RWPE2 (cell line): ENCODE measurements around the gene CALML5.

Source experiments
- ATAC-seq: fragments of 200-7000 bp; cut with Tn5 transposase; 3 replicates; pipeline ENCODE4 v1.9.1; 2021; ENCODE audit warnings: low read depth
- DNase-seq: peaks from one replicate; pipeline ENCODE4 v3.0.0-alpha.2; 2020; ENCODE audit warnings: low spot score
- H3K27ac ChIP-seq: fragments of 450-650 bp; 2 replicates; pipeline ENCODE4 v1.5.1; 2017; ENCODE audit warnings: mild to moderate bottlenecking; ENCODE audit not compliant: poor library complexity, severe bottlenecking
- H3K27me3 ChIP-seq: fragments of 250-450 bp; sonication (Bioruptor Pico); 2 replicates; pipeline ENCODE4 v1.5.1; 2021; ENCODE audit warnings: mild to moderate bottlenecking, moderate library complexity; ENCODE audit not compliant: insufficient read depth, poor library complexity, severe bottlenecking
- H3K36me3 ChIP-seq: fragments of 250-450 bp; sonication (Bioruptor Pico); 2 replicates; pipeline ENCODE4 v1.5.1; 2020; ENCODE audit warnings: low read depth, mild to moderate bottlenecking, moderate library complexity
- H3K4me1 ChIP-seq: fragments of 250-450 bp; sonication (Bioruptor Pico); 2 replicates; pipeline ENCODE4 v1.5.1; 2021; ENCODE audit warnings: mild to moderate bottlenecking, moderate library complexity; ENCODE audit not compliant: insufficient read depth, poor library complexity, severe bottlenecking
- H3K4me3 ChIP-seq: fragments of 250-450 bp; sonication (Bioruptor Pico); 2 replicates; pipeline ENCODE4 v1.5.1; 2021; ENCODE audit warnings: mild to moderate bottlenecking, moderate library complexity; ENCODE audit not compliant: severe bottlenecking
- H3K9me3 ChIP-seq: fragments of 250-450 bp; sonication (Bioruptor Pico); 2 replicates; pipeline ENCODE4 v1.5.1; 2021; ENCODE audit warnings: mild to moderate bottlenecking, moderate library complexity; ENCODE audit not compliant: severe bottlenecking
- CTCF ChIP-seq: fragments of 450-650 bp; IDR thresholded peaks from one replicate; pipeline ENCODE4 v1.5.1; 2017; ENCODE audit warnings: mild to moderate bottlenecking, moderate library complexity; ENCODE audit not compliant: poor library complexity, severe bottlenecking

CALML5 gene

DNA sequence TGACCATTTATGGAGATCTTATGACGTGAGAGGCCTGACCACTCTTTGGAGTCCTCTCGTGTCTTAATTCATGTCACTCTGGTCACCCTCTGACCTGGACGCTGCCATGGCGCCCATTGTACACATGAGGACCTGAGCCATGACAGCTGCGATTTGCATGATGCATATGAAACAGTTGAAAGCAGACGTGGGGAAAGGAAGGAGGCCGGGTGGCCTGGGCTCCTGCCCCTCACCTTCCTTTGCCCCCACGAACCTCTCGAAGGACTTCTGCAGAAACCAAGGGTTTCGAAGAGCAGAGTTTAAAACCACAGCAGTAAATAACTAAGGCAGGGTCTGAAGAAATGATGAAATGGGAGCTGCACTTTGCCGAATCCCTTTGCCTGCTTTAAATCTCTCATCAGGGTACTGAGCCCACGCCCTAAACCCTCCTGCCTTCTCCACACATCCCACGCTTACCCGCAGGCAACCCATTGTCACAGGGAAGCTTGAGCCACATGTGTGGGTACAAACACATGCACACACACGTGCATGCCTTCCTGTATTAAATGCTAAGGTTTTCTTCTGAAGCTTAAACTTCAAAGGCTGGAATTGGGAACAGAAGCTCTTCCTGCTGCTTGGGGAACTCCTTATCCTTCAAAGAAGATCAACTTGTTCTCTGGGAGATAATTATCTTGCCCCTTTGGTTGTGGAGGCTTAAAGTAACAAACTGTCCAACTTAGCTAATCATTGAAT, 13.7 kb upstream of the CALML5 start:
- TF ChIP-seq CTCF: no peak
- no peak overlapping the region for H3K27ac ChIP-seq
- H3K4me1 ChIP-seq: no peaks in the 10 kb centered on the region
- ATAC-seq (no peak), DNase-seq (no peak)
- no peaks in the 10 kb centered on the region for H3K36me3 ChIP-seq
- no peaks in the 10 kb centered on the region for H3K9me3 ChIP-seq
- no peaks in the 10 kb centered on the region for H3K27me3 ChIP-seq
- no peak overlapping the region for H3K4me3 ChIP-seq

GRCh38 chr10:5512331-5512730, 13.0 kb upstream of the CALML5 start:
- Histone ChIP-seq H3K4me3 (no peak overlapping the region), H3K36me3 (no peaks in the 10 kb centered on the region), H3K27me3 (no peaks in the 10 kb centered on the region), H3K27ac (no peak overlapping the region), H3K9me3 (no peaks in the 10 kb centered on the region), H3K4me1 (no peaks in the 10 kb centered on the region)
- DNase-seq: no peak
- TF ChIP-seq CTCF: no peak
- no peak for ATAC-seq

DNA sequence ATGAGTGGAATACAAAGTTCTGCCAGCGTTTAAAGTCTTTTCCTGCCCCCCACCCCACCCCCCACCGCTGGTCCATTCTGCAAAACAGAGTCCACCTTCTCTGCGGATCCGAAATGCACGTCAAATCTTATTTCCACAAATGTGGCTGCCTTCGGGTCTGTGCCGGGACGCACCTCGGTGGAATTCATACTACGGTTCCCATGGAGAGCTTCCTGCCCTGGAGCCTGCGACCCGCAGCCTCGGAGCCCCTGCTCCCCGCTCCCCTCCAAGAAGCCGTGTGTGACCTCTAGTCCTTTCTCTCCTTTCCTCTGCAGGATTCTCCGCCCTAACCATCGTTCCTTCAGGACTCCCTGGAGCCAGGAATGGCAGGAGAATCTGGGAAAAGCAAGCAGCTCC, 12.5 kb upstream of the CALML5 start:
- H3K27me3 ChIP-seq: no peaks in the 10 kb centered on the region
- DNase-seq: no peak
- no peak overlapping the region for H3K27ac ChIP-seq
- H3K4me3 ChIP-seq: no peak overlapping the region
- no peak for TF ChIP-seq CTCF
- no peak for ATAC-seq
- H3K4me1 ChIP-seq: no peaks in the 10 kb centered on the region
- no peaks in the 10 kb centered on the region for H3K36me3 ChIP-seq
- no peaks in the 10 kb centered on the region for H3K9me3 ChIP-seq

GRCh38 chr10:5511231-5511884, 12.0 kb upstream of the CALML5 start:
- no peak overlapping the region for H3K4me3 ChIP-seq
- H3K27me3 ChIP-seq: no peaks in the 10 kb centered on the region
- H3K27ac ChIP-seq: no peak overlapping the region
- H3K4me1 ChIP-seq: no peaks in the 10 kb centered on the region
- H3K9me3 ChIP-seq: no peaks in the 10 kb centered on the region
- DNase-seq (no peak), ATAC-seq (no peak)
- TF ChIP-seq CTCF: no peak
- H3K36me3 ChIP-seq: no peaks in the 10 kb centered on the region
